Ovary (tissue), 3 donors: ENCODE data around the gene TGFB2.

ENCODE experiments used
- CTCF ChIP-seq, 3 donors: fragments of 450-650 bp in 2 of 3; fragments of 200-600 bp in 1 of 3; IDR thresholded peaks; one replicate each; pipeline versions ENCODE4 v1.5.1 to v1.8.0; 2016 to 2022; ENCODE audit warnings: antibody characterized with exemption in 3 of 3, mild to moderate bottlenecking in 1 of 3
- POLR2A ChIP-seq: fragments of 450-650 bp; IDR thresholded peaks from one replicate; pipeline ENCODE4 v1.6.1; 2017; ENCODE audit warnings: antibody characterized with exemption, mild to moderate bottlenecking, moderate library complexity
- donor health status: DM: no; HTN: no; CAD: no.

GRCh38 chr1:218478336-218478735 is 133.2 kb downstream of the TGFB2 start:
- TF ChIP-seq CTCF (IDR thresholded peaks at IDR 0.05) = no peak
- no peak for TF ChIP-seq POLR2A
